HG03280 (cell line): ENCODE results near the gene FGFR3.

Experiments
- ATAC-seq: cut with Tn5 transposase; IDR thresholded peaks from one replicate; pipeline ENCODE4 v1.9.1; 2021; ENCODE audit warnings: mild to moderate bottlenecking, moderate library complexity; ENCODE audit not compliant: unreplicated experiment

Gene FGFR3

GRCh38 chr4:1801286-1801958 lies 8.3 kb downstream of the FGFR3 start:
- ATAC-seq = no peak

DNA sequence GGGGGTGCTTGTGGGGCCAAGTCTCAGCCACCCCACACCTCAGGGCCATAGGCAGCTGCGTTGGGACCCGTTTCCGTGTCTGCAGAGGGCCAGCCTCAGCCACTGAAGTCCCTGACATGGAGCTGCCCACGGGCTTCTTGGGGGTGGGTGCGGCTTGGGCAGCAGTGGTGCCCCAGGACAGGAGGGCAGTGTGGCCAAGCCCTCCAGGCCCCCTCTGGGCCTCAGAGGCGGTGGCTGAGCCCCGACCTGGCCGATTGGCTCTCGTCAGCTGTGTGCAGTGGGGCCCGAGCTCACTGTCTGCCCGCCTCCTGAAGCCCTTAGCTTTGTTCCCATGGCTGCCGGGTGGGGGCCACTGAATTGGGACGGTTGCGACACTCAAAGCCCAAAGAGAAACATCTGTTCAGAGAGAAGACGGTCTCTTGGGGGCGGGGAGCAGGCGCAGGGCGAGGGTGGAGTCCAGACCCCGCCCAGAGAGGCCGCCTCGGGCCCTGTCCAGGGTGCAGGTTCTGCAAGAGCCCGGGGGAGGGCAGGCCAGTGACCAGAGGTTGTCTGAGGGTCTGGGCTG lies 9.1 kb downstream of the FGFR3 start:
- no peak for ATAC-seq

DNA sequence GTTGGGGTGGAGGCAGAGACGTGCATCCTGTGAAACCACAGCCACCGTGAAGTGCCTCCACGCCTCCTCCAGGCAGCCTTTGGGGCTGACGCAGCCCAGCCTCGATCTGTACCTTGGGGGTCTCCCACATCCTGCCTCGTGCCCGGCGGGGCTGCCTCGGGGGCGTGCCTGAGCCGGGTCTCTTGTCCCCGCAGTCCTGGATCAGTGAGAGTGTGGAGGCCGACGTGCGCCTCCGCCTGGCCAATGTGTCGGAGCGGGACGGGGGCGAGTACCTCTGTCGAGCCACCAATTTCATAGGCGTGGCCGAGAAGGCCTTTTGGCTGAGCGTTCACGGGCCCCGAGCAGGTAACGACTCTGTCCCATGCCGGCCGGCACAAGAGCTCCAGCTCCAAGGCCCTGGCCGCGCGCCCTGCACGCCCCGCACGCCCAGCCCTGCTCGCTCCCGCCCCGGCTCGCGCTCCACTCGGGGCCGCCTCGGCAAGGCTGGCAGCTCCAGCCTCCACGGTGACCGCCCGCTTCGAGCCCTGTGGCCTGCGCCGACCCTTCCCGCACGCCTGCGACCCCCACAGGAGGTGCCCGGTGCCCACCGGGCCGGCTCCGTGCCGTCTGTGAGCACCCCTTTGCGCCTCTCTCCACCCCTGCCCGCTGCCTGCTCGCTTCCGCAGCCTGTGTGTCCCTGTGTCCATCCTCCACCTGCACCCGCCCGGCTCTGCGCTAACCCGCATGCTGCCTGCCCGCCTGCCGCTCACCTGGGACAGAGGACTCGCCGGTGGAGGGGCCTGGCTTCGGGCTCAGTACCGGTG lies 9.8 kb downstream of the FGFR3 start:
- ATAC-seq = no peak

GRCh38 chr4:1803523-1804423 lies 10.7 kb downstream of the FGFR3 start:
- no peak for ATAC-seq

DNA sequence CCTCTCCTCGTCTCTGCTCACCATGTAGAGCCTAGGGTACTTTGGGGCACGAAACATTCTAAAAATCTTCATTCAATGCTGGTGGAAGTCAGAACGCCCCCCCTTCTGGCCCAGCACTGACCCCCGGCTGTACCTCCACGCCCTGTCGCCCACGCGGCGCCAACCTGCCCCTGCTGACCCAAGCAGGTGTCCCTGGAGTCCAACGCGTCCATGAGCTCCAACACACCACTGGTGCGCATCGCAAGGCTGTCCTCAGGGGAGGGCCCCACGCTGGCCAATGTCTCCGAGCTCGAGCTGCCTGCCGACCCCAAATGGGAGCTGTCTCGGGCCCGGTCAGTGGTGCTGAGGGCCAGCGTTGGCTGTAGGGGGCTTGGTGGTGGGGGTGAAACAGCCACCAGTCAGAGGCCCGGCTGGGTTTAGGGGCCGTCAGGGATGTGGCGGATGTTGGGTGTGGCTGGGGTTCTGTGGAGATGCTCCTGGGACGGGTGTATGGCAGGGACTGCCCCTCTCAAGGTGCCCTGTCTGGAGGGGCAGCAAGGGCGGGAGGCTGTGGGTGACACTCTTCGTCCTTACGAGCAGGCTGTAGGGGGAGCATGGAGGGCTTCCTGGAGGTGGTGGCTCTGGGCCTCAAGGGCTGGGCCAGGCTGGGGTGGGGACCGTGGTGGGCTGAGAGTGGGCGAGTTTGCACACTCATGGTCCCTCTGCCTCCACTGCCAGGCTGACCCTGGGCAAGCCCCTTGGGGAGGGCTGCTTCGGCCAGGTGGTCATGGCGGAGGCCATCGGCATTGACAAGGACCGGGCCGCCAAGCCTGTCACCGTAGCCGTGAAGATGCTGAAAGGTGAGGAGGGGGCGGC lies 11.8 kb downstream of the FGFR3 start:
- ATAC-seq = no peak

DNA sequence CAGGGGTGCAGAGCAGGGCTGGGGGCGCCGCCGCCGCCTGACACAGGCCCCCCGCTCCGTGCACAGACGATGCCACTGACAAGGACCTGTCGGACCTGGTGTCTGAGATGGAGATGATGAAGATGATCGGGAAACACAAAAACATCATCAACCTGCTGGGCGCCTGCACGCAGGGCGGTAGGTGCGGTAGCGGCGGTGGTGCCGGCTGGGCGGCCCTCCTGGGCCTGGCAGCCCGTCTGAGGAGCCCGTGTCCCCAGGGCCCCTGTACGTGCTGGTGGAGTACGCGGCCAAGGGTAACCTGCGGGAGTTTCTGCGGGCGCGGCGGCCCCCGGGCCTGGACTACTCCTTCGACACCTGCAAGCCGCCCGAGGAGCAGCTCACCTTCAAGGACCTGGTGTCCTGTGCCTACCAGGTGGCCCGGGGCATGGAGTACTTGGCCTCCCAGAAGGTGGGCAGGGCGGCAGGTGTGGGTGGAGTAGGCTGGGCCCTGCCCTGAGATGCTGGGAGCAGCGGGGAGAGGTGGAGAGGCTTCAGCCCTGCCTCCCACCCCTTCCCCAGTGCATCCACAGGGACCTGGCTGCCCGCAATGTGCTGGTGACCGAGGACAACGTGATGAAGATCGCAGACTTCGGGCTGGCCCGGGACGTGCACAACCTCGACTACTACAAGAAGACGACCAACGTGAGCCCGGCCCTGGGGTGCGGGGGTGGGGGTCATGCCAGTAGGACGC lies 12.6 kb downstream of the FGFR3 start:
- ATAC-seq = no peak

DNA sequence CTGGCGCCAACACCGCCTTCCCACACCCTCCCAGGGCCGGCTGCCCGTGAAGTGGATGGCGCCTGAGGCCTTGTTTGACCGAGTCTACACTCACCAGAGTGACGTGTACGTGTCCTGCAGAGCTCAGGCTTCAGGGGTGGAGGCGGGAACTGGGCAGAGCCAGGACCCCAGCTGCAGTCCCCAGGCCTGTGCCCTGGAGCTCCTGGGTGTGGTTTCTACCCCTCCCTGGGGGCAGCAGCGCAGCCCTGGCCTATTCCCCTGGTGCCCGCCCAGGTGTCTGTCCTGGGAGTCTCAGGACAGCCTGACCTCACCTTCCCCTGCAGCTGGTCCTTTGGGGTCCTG lies 13.1 kb downstream of the FGFR3 start:
- ATAC-seq = no peak

- ATAC-seq = no peak
Measured at GRCh38 chr4:1806596-1807331, 13.7 kb downstream of the FGFR3 start.

GRCh38 chr4:1807332-1807777 lies 14.3 kb downstream of the FGFR3 start:
- no peak for ATAC-seq

- ATAC-seq = no peak
Measured at GRCh38 chr4:1808396-1808795, 15.3 kb downstream of the FGFR3 start.

DNA sequence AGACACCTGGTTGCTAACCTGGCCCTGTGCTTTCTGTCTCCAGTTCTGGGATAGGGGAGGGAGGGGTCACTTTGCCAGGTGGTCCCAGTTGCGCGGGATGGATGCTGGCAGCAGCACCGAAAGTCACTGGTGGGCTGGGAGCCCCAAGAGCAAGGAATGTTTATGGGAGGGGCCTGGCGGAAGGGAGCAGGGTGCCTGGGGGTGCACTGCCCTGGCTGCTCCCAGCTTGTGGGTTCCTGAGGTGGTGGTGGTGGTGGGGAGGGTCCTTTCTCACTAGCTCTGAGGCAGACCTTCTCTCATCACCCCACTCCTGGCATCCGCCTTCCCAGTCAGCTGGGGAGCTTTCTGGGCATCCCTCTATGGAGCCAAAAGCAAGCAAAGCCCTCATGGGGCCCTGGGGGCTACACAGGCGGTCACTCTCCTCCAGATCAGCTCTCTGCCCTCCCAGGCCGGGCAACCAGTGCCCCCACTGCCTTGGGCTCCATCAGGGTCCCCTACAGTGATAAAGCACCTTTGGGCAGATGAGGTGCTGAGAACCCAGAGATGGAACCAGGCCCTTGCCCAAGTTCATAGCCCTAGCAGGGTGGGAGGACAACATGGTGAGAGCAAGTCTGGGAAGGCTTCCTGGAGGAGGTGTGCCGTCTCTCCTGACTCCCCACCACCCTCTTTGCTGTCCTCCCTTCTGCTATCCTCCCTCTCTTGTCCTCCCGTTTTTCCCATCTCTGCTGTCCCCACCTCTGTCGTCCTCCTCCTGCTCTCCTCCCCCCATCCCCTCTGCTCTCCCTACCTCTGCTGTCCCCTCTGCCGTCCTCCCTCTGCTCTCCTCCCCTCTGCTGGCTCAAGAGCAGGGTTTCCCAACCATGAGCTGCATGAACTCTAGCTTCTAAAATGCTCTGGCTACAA lies 16.0 kb downstream of the FGFR3 start:
- ATAC-seq = no peak

GRCh38 chr4:1809754-1810502 lies 16.8 kb downstream of the FGFR3 start:
- ATAC-seq = no peak

GRCh38 chr4:1810765-1811164 lies 17.7 kb downstream of the FGFR3 start:
- ATAC-seq = no peak

- no peak for ATAC-seq
Measured at GRCh38 chr4:1812720-1813119, 19.6 kb downstream of the FGFR3 start.

- no peak for ATAC-seq
Measured at GRCh38 chr4:1813231-1813630, 20.1 kb downstream of the FGFR3 start.

- no peak for ATAC-seq
Measured at GRCh38 chr4:1813915-1814314, 20.8 kb downstream of the FGFR3 start.

DNA sequence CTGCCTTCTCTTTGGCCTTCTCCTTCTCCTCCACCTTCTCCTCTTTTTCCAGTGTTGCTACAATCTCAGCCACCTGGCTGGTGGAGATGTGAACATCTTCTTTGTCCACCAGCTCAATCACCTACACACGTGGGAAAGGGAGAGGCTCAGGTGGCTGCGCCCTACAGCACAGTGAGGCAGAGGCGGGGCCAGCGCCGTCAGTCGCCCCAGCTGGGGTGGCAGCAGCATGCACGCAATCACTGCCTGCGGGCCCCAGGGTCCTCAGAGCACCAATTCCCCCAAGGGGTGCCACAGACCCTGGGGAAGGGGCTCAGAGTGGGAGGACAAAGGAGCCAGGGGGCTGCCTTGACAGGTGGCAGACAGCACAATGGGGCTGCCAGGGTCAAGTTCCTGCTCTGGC lies 21.4 kb downstream of the FGFR3 start:
- no peak for ATAC-seq
